ENCODE data around the gene THUMPD3.

- TF ChIP-seq CTCF (IDR thresholded peaks at IDR 0.05) (no peak), EP300 (IDR thresholded peaks at IDR 0.05) (no peak), POLR2A (IDR thresholded peaks at IDR 0.05) (no peak)
Observed at GRCh38 chr3:9369508-9369907, 6.7 kb downstream of the THUMPD3 start.
